SK-N-SH treated with all-trans-retinoic acid at 6 μM for 48 hours (cell line): ENCODE measurements around the gene PDLIM4.

Experiments
- ATAC-seq: fragments of 200-7000 bp; cut with Tn5 transposase; 3 replicates; pipeline ENCODE4 v1.9.1; 2020; ENCODE audit warnings: mild to moderate bottlenecking, moderate library complexity
- ARNTL ChIP-seq: fragments of 450-650 bp; formaldehyde crosslinking; IDR thresholded peaks from 2 replicates; pipeline ENCODE4 v1.5.0; 2020; ENCODE audit warnings: low read depth, mild to moderate bottlenecking, moderate library complexity, borderline replicate concordance
- BACH2 ChIP-seq: fragments of 250-450 bp; sonication (Bioruptor Pico); IDR thresholded peaks from 2 replicates; pipeline ENCODE4 v1.9.0; 2021; ENCODE audit warnings: mild to moderate bottlenecking, borderline replicate concordance
- CREB5 ChIP-seq: fragments of 250-450 bp; sonication (Bioruptor Pico); IDR thresholded peaks from 2 replicates; pipeline ENCODE4 v1.5.1; 2020; ENCODE audit warnings: low read depth, mild to moderate bottlenecking, moderate library complexity
- CSRNP3 ChIP-seq: fragments of 250-450 bp; sonication (Bioruptor Pico); IDR thresholded peaks from 2 replicates; pipeline ENCODE4 v1.5.1; 2021; ENCODE audit warnings: mild to moderate bottlenecking, moderate library complexity
- ESRRG ChIP-seq: fragments of 250-450 bp; sonication (Bioruptor Pico); IDR thresholded peaks from 2 replicates; pipeline ENCODE4 v1.6.1; 2021; ENCODE audit warnings: mild to moderate bottlenecking
- GLIS3 ChIP-seq: fragments of 250-450 bp; sonication (Bioruptor Pico); IDR thresholded peaks from 2 replicates; pipeline ENCODE4 v1.5.0; 2020; ENCODE audit warnings: mild to moderate bottlenecking, moderate library complexity
- ISL1 ChIP-seq: fragments of 250-450 bp; sonication (Bioruptor Pico); IDR thresholded peaks from 2 replicates; pipeline ENCODE4 v2.1.2; 2022; ENCODE audit warnings: mild to moderate bottlenecking, moderate library complexity
- OSR1 ChIP-seq: fragments of 250-450 bp; sonication (Bioruptor Pico); IDR thresholded peaks from 2 replicates; pipeline ENCODE4 v1.8.0; 2022; ENCODE audit warnings: moderate library complexity, mild to moderate bottlenecking, inconsistent platforms
- POU6F1 ChIP-seq: fragments of 250-450 bp; sonication (Bioruptor Pico); IDR thresholded peaks from 2 replicates; pipeline ENCODE4 v1.8.0; 2021; ENCODE audit warnings: low read depth, mild to moderate bottlenecking, moderate library complexity, borderline replicate concordance
- PPARA ChIP-seq: fragments of 250-450 bp; sonication (Bioruptor Pico); IDR thresholded peaks from 2 replicates; pipeline ENCODE4 v1.5.0; 2020; ENCODE audit warnings: mild to moderate bottlenecking, borderline replicate concordance
- RARB ChIP-seq: fragments of 250-450 bp; sonication (Bioruptor Pico); IDR thresholded peaks from 2 replicates; pipeline ENCODE4 v1.8.0; 2021; ENCODE audit warnings: mild to moderate bottlenecking, moderate library complexity
- SNAI2 ChIP-seq: fragments of 250-450 bp; sonication (Bioruptor Pico); IDR thresholded peaks from 2 replicates; pipeline ENCODE4 v1.5.0; 2020; ENCODE audit warnings: mild to moderate bottlenecking, moderate library complexity
- TCF4 ChIP-seq: fragments of 250-450 bp; sonication (Bioruptor Pico); IDR thresholded peaks from 2 replicates; pipeline ENCODE4 v1.8.0; 2021; ENCODE audit warnings: mild to moderate bottlenecking, moderate library complexity, borderline replicate concordance
- TOX ChIP-seq: fragments of 250-450 bp; sonication (Bioruptor Pico); IDR thresholded peaks from 2 replicates; pipeline ENCODE4 v1.8.0; 2021; ENCODE audit warnings: mild to moderate bottlenecking, moderate library complexity, borderline replicate concordance
- TSHZ2 ChIP-seq: fragments of 250-450 bp; sonication (Bioruptor Pico); IDR thresholded peaks from 2 replicates; pipeline ENCODE4 v1.5.0; 2020; ENCODE audit warnings: mild to moderate bottlenecking, moderate library complexity
- ZC3H10 ChIP-seq: fragments of 250-450 bp; sonication (Bioruptor Pico); IDR thresholded peaks from 2 replicates; pipeline ENCODE4 v1.5.1; 2021; ENCODE audit warnings: mild to moderate bottlenecking, moderate library complexity
- ZFP3 ChIP-seq: fragments of 250-450 bp; sonication (Bioruptor Pico); IDR thresholded peaks from 2 replicates; pipeline ENCODE4 v1.5.0; 2020; ENCODE audit warnings: mild to moderate bottlenecking, moderate library complexity
- ZFP30 ChIP-seq: fragments of 450-650 bp; formaldehyde crosslinking; IDR thresholded peaks from 2 replicates; pipeline ENCODE4 v1.5.0; 2022; ENCODE audit warnings: mild to moderate bottlenecking, moderate library complexity
- ZNF565 ChIP-seq: fragments of 450-650 bp; formaldehyde crosslinking; conservative IDR thresholded peaks from 2 replicates; pipeline ENCODE4 v1.5.0; 2020; ENCODE audit warnings: low read depth, mild to moderate bottlenecking, moderate library complexity
- ZNF70 ChIP-seq: fragments of 450-650 bp; formaldehyde crosslinking; IDR thresholded peaks from 2 replicates; pipeline ENCODE4 v1.5.0; 2020; ENCODE audit warnings: mild to moderate bottlenecking, moderate library complexity
- ZNF8 ChIP-seq: fragments of 450-650 bp; formaldehyde crosslinking; IDR thresholded peaks from 2 replicates; pipeline ENCODE4 v1.5.0; 2020; ENCODE audit warnings: mild to moderate bottlenecking, moderate library complexity

The PDLIM4 gene

GRCh38 chr5:132224716-132225115, 32.8 kb upstream of the PDLIM4 start:
- TF ChIP-seq ZFP3 (CRISPR knock-in tag) (no peak), ESRRG (CRISPR knock-in tag) (no peak), SNAI2 (no peak), BACH2 (CRISPR knock-in tag) (no peak), ARNTL (CRISPR knock-in tag) (no peak), TCF4 (CRISPR knock-in tag) (no peak)
- ATAC-seq, result no peak

GRCh38 chr5:132225165-132226032, 32.1 kb upstream of the PDLIM4 start:
- no peak for TF ChIP-seq SNAI2
- TF ChIP-seq ISL1, result no peak
- TF ChIP-seq TCF4 (CRISPR knock-in tag), result no peak
- TF ChIP-seq CREB5 (CRISPR knock-in tag), result no peak
- no peak for TF ChIP-seq ESRRG (CRISPR knock-in tag)
- no peak for TF ChIP-seq RARB (CRISPR knock-in tag)
- no peak for TF ChIP-seq ZNF8 (CRISPR knock-in tag)
- no peak for TF ChIP-seq GLIS3 (CRISPR knock-in tag)
- no peak for TF ChIP-seq POU6F1 (CRISPR knock-in tag)
- TF ChIP-seq CSRNP3 (CRISPR knock-in tag), result no peak
- TF ChIP-seq TOX (CRISPR knock-in tag), result no peak
- no peak for TF ChIP-seq OSR1 (CRISPR knock-in tag)
- no peak for TF ChIP-seq ZNF70 (CRISPR knock-in tag)
- no peak for TF ChIP-seq ARNTL (CRISPR knock-in tag)
- TF ChIP-seq TSHZ2, result no peak
- TF ChIP-seq, all 23 proteins: peak for 0
- ATAC-seq, result peak; percentile 11

GRCh38 chr5:132226516-132227234, 30.8 kb upstream of the PDLIM4 start:
- TF ChIP-seq ISL1, result no peak
- TF ChIP-seq PPARA (CRISPR knock-in tag), result no peak
- TF ChIP-seq ZC3H10 (CRISPR knock-in tag), result no peak
- TF ChIP-seq ZNF70 (CRISPR knock-in tag), result no peak
- no peak for TF ChIP-seq ESRRG (CRISPR knock-in tag)
- no peak for TF ChIP-seq ARNTL (CRISPR knock-in tag)
- TF ChIP-seq ZFP30 (CRISPR knock-in tag), result no peak
- TF ChIP-seq SNAI2, result no peak
- ATAC-seq, result peak; percentile 2; the same call in 1 of the 3 replicates

- no peak for ATAC-seq
- TF ChIP-seq ZNF565 (CRISPR knock-in tag) (no peak), TSHZ2 (no peak), POU6F1 (CRISPR knock-in tag) (no peak)
These were observed 30.3 kb upstream of the PDLIM4 start for GRCh38 chr5:132227235-132227484.
